ENCODE measurements around the gene P2RY2. TPM values are rescaled to one million over a fixed set of nuclear protein-coding genes. Genes with fewer than 3 reads are reported as not detected.

The P2RY2 gene
- total and polyA plus RNA-seq, 2 of the 8 experiments (the other 6 are each of a cell fraction or from before 2014, with no cell fraction given): 1.0 to 1.5 TPM

DNA sequence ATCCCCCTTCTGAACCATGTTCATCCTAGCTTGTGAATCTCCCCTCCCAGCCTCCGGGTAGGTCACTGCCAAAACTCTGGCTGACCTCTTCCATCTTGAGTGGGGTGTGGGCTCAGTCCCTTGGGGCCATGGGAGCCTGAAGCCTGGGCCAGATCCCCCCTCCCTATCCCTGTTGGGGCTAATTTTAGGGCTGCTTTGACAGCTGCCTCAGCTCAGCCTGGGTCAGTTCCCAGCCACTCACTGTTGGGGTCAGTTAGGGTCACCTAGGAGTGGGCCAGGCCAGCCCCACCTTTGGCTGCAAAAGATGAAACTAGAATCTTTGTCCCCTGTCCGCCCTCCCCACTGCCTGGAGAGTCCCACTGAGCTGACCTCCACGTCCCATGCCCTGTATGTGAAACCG lies 29.8 kb upstream of the P2RY2 start:
- Histone ChIP-seq H3K4ac (replicated peaks; ENCODE audit: insufficient read length, low read depth, low read length) (no peak overlapping the region), H3K18ac (ENCODE audit: extremely low read depth, low read length) (no peak overlapping the region), H3K4me1 (replicated peaks in 1 of 4; ENCODE audit: control insufficient read depth in 3 of 4, insufficient read depth in 4 of 4, low read length in 3 of 4) (no peaks in the 10 kb centered on the region), H4K91ac (replicated peaks; ENCODE audit: insufficient read length, low read length) (no peak overlapping the region), H3K14ac (ENCODE audit: insufficient read length) (no peak overlapping the region), H2BK20ac (ENCODE audit: low read length) (no peak overlapping the region), H2BK120ac (replicated peaks; ENCODE audit: low read depth, low read length) (no peak overlapping the region), H2BK12ac (ENCODE audit: low read depth, low read length) (no peak overlapping the region), H3K4me3 (ENCODE audit: extremely low read depth in 1 of 4, insufficient read depth in 2 of 4, low read depth in 3 of 4, low read length in 4 of 4) (no peak overlapping the region), H2BK5ac (ENCODE audit: low read depth, low read length) (peak overlapping the region; percentile 35; the same call in 1 of the 2 replicates), H3K27ac (ENCODE audit: low read depth, low read length) (no peak overlapping the region), H4K20me1 (replicated peaks in 1 of 2; ENCODE audit: control insufficient read depth in 1 of 2, insufficient read depth in 2 of 2, low read length in 2 of 2) (no peaks in the 10 kb centered on the region), H3K36me3 (ENCODE audit: control insufficient read depth in 2 of 4, insufficient read depth in 4 of 4, low read length in 3 of 4) (no peaks in the 10 kb centered on the region), H3K79me2 (ENCODE audit: control insufficient read depth in 1 of 2, insufficient read depth in 2 of 2, low read length in 2 of 2) (no peaks in the 10 kb centered on the region), H3K56ac (replicated peaks; ENCODE audit: insufficient read length, low read depth, low read length) (no peak overlapping the region), H4K5ac (ENCODE audit: insufficient read length, low read depth, low read length) (no peak overlapping the region), H3K79me1 (ENCODE audit: low read depth, low read length) (no peaks in the 10 kb centered on the region), H3K27me3 (replicated peaks in 1 of 4; ENCODE audit: control insufficient read depth in 3 of 4, extremely low read depth in 1 of 4, insufficient read depth in 3 of 4, low read length in 3 of 4) (no peaks in the 10 kb centered on the region), H3K4me2 (ENCODE audit: insufficient read depth in 1 of 2, low read depth in 2 of 2, low read length in 2 of 2) (no peak overlapping the region), H3K23me2 (ENCODE audit: low read depth, low read length) (no peaks in the 10 kb centered on the region), H3K23ac (ENCODE audit: insufficient read length) (no peak overlapping the region), H4K8ac (ENCODE audit: extremely low read depth, insufficient read depth, low read length) (no peak overlapping the region), H2BK15ac (ENCODE audit: low read length) (no peak overlapping the region), H2AK5ac (ENCODE audit: low read depth, low read length) (peak overlapping the region; percentile 53; the same call in 1 of the 2 replicates), H3K9ac (replicated peaks in 1 of 4; ENCODE audit: extremely low read depth in 1 of 4, low read depth in 3 of 4, low read length in 3 of 4) (no peak overlapping the region), H2AFZ (ENCODE audit: low read length) (no peak overlapping the region), H3K9me3 (ENCODE audit: insufficient read depth in 2 of 2, low read depth in 1 of 2, low read length in 1 of 2) (no peaks in the 10 kb centered on the region)
- FAIRE-seq: no peak
- ChIA-PET POLR2A (ENCODE audit: partially characterized antibody) (interaction anchor here (0.6 kb wide), 1 partner anchor 422 kb away, joined by 4 read pairs; no protein-coding TSS in a partner anchor), CTCF (ENCODE audit: partially characterized antibody) (interaction anchor here (0.8 to 14.5 kb wide), 11 partner anchors 10 to 356 kb away, joined by 3 to 451 read pairs (median 4); no protein-coding TSS in a partner anchor)
- WGBS, 2 experiments (ENCODE audit: extremely low coverage in 1 of 2, insufficient coverage in 1 of 2, insufficient read length in 1 of 2, insufficient replicate concordance in 2 of 2, low coverage in 1 of 2, low lambda C conversion rate in 2 of 2, missing lambda C conversion rate in 1 of 2): 92% methylated on average over 3 of the region's 4 CpGs; no CpG with 5 or more reads in 1 of the 2 experiments
- no peak for DNase-seq (ENCODE audit: low read depth in 1 of 2, low spot score in 2 of 2)
- TF ChIP-seq TCF12 (IDR thresholded peaks at IDR 0.05; ENCODE audit: low read depth, low read length) (no peak), CHD1 (IDR thresholded peaks at IDR 0.05; ENCODE audit: low read depth, low read length) (no peak), CBX8 (IDR thresholded peaks at IDR 0.05; ENCODE audit: borderline replicate concordance, low read depth, low read length) (no peak), JUN (IDR thresholded peaks at IDR 0.05; ENCODE audit: low read depth, low read length) (no peak), RAD21 (IDR thresholded peaks at IDR 0.05 in 1 of 2, conservative IDR thresholded peaks at IDR 0.05 in 1 of 2; ENCODE audit: low read depth in 2 of 2, low read length in 2 of 2) (no peak), YY1 (IDR thresholded peaks at IDR 0.05; ENCODE audit: low read depth, low read length) (no peak), KDM1A (IDR thresholded peaks at IDR 0.05; ENCODE audit: borderline replicate concordance, low read length) (no peak), FOSL1 (IDR thresholded peaks at IDR 0.05; ENCODE audit: insufficient read depth, low read depth, low read length) (no peak), NANOG (IDR thresholded peaks at IDR 0.05; ENCODE audit: insufficient read depth, low read depth, low read length, poor library complexity, severe bottlenecking) (no peak)
- TF ChIP-seq, protein P1, sequence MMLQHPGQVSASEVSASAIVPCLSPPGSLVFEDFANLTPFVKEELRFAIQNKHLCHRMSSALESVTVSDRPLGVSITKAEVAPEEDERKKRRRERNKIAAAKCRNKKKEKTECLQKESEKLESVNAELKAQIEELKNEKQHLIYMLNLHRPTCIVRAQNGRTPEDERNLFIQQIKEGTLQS (IDR thresholded peaks at IDR 0.05; ENCODE audit: insufficient read depth, low read depth, low read length): no peak
- TF ChIP-seq, protein P2, sequence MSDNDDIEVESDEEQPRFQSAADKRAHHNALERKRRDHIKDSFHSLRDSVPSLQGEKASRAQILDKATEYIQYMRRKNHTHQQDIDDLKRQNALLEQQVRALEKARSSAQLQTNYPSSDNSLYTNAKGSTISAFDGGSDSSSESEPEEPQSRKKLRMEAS (IDR thresholded peaks at IDR 0.05): no peak
- TF ChIP-seq, protein P3, sequence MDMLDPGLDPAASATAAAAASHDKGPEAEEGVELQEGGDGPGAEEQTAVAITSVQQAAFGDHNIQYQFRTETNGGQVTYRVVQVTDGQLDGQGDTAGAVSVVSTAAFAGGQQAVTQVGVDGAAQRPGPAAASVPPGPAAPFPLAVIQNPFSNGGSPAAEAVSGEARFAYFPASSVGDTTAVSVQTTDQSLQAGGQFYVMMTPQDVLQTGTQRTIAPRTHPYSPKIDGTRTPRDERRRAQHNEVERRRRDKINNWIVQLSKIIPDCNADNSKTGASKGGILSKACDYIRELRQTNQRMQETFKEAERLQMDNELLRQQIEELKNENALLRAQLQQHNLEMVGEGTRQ (IDR thresholded peaks at IDR 0.05; ENCODE audit: low read length): no peak
